ENCODE results near the gene ANAPC15. TPM values are rescaled to one million over a fixed set of nuclear protein-coding genes. Genes with fewer than 3 reads are reported as not detected.

The ANAPC15 gene
- total and polyA plus RNA-seq, 2 of the 13 experiments (the other 11 are each of a cell fraction or from before 2014, with no cell fraction given): 18.8 to 25.7 TPM

DNA sequence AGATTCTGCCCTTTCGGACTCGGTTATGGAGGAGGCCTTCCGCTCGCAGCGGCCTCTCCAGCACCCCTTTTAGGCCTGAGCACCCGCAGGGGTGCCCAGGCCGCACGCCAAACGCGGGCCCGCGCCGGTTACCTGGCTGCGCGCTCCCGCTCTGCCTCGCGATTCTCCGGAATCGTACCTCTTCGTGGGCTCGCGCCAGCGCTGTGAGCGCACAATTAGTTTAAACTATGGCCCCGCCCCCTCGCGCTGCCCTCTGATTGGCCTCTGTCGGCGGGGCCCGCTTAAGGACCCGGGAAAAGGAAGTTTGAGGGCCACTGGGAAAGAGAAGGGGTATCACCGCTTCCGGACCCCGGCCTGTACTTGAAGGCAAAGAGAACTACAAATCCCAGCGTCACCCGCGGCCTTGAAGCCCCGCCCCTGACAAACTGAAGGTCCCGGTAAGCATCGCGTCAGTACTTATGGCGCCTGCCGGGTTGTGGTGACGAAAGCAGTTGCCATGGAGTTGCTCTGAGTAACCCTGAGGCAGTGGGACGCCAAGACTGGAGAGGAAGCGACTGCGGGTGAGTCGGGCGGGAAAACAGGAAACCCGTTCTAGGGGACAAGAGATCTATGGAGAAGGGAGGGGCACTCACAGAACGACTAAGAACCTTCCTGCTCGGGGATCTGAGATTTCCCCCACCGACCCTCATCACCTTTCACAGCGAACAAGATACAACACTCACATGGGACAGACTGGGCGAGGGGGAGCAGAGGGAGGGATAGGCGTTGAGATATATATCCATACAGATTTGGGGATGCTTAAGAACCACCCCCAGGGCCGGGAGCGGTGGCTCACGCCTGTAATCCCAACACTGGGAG, 31.9 kb downstream of the ANAPC15 start, which contains the start of the genes LRRC51 and NUMA1:
TSS of gene LRRC51 (plus strand) at position 525 of the 858 bp plus-strand sequence. CDS start 8,234 bp downstream, outside the sequence.
TSS of gene NUMA1 (minus strand) at position 217 of the 858 bp plus-strand sequence. CDS start 44,599 bp downstream, outside the sequence.
- POLR2A ChIA-PET: interaction anchor here (0.9 to 2.7 kb wide), 2 partner anchors 13 to 40 kb away, joined by 4 to 9 read pairs; no protein-coding TSS in a partner anchor
- Histone ChIP-seq H4K20me1 (ENCODE audit: insufficient read depth, low read length) (no peaks in the 10 kb centered on the region), H3K79me2 (ENCODE audit: insufficient read depth, low read length) (peaks cover 40% of the 10 kb centered on the region), H3K4me1 (ENCODE audit: insufficient read depth, low read length) (peaks cover 24% of the 10 kb centered on the region), H2AFZ (ENCODE audit: low read length) (peak within 1 kb of the TSS; percentile 44), H3K4me3 (replicated peaks in 1 of 3; ENCODE audit: insufficient read depth in 1 of 3, low read depth in 2 of 3, low read length in 3 of 3) (peak within 1 kb of the TSS; percentile 71 to 92 (median 83)), H3K36me3 (replicated peaks in 1 of 2; ENCODE audit: control insufficient read depth in 1 of 2, insufficient read depth in 2 of 2, low read length in 2 of 2) (peaks cover 0 to 5% of the 10 kb centered on the region in 2 experiments; a peak in 2 of 5 replicates), H3K27ac (ENCODE audit: extremely low read length, insufficient read depth, low read length) (peak within 1 kb of the TSS; percentile 86), H3K4me2 (ENCODE audit: low read depth, low read length) (peak within 1 kb of the TSS; percentile 82), H3K27me3 (ENCODE audit: control insufficient read depth in 1 of 2, insufficient read depth in 2 of 2, low read length in 2 of 2) (no peaks in the 10 kb centered on the region; a peak in 1 of 5 replicates), H3K9ac (ENCODE audit: insufficient read depth, low read depth, low read length) (peak within 1 kb of the TSS; percentile 77), H3K9me3 (ENCODE audit: low read length) (no peaks in the 10 kb centered on the region)
- CTCF ChIA-PET (ENCODE audit: low intra/inter-chr PET ratio, low total read pairs): no interaction called here
- no TSS peak for BruUV-seq (replicated peaks)
- 5% methylated on average over 45 of the region's 60 CpGs for WGBS (ENCODE audit: low lambda C conversion rate)
- intact Hi-C loops (cut with micrococcal nuclease; ENCODE audit: unreplicated experiment): loop anchor here (1.0 to 2.0 kb wide), 2 partner anchors 22 to 39 kb away; partner anchors contain the start of gene LAMTOR1
- DNase-seq (ENCODE audit: low spot score): peak; percentile 99
- peak; percentile 98 for FAIRE-seq
- peak; percentile 97 for ATAC-seq
- in situ Hi-C loops (cut with HindIII; ENCODE audit: extremely low pct_ligation_motif_present, low pct_unique_long_range_greater_than_20kb): no loop called here
- TF ChIP-seq PHF5A (CRISPR knock-in tag; IDR thresholded peaks at IDR 0.05; ENCODE audit: low read depth, unreplicated experiment): no peak
- TF ChIP-seq GZF1 (CRISPR knock-in tag; IDR thresholded peaks at IDR 0.05): no peak; the same call in 1 of the 2 replicates
- TF ChIP-seq, protein P1, sequence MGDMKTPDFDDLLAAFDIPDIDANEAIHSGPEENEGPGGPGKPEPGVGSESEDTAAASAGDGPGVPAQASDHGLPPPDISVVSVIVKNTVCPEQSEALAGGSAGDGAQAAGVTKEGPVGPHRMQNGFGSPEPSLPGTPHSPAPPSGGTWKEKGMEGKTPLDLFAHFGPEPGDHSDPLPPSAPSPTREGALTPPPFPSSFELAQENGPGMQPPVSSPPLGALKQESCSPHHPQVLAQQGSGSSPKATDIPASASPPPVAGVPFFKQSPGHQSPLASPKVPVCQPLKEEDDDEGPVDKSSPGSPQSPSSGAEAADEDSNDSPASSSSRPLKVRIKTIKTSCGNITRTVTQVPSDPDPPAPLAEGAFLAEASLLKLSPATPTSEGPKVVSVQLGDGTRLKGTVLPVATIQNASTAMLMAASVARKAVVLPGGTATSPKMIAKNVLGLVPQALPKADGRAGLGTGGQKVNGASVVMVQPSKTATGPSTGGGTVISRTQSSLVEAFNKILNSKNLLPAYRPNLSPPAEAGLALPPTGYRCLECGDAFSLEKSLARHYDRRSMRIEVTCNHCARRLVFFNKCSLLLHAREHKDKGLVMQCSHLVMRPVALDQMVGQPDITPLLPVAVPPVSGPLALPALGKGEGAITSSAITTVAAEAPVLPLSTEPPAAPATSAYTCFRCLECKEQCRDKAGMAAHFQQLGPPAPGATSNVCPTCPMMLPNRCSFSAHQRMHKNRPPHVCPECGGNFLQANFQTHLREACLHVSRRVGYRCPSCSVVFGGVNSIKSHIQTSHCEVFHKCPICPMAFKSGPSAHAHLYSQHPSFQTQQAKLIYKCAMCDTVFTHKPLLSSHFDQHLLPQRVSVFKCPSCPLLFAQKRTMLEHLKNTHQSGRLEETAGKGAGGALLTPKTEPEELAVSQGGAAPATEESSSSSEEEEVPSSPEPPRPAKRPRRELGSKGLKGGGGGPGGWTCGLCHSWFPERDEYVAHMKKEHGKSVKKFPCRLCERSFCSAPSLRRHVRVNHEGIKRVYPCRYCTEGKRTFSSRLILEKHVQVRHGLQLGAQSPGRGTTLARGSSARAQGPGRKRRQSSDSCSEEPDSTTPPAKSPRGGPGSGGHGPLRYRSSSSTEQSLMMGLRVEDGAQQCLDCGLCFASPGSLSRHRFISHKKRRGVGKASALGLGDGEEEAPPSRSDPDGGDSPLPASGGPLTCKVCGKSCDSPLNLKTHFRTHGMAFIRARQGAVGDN (CRISPR knock-in tag; IDR thresholded peaks at IDR 0.05): peak; percentile 71
- TF ChIP-seq, protein P2, sequence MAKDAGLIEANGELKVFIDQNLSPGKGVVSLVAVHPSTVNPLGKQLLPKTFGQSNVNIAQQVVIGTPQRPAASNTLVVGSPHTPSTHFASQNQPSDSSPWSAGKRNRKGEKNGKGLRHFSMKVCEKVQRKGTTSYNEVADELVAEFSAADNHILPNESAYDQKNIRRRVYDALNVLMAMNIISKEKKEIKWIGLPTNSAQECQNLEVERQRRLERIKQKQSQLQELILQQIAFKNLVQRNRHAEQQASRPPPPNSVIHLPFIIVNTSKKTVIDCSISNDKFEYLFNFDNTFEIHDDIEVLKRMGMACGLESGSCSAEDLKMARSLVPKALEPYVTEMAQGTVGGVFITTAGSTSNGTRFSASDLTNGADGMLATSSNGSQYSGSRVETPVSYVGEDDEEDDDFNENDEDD (CRISPR knock-in tag; IDR thresholded peaks at IDR 0.05; ENCODE audit: borderline replicate concordance): peak; percentile 90
- no peak for TF ChIP-seq ZNF891 (CRISPR knock-in tag; IDR thresholded peaks at IDR 0.05)
- TF ChIP-seq KAT8 (CRISPR knock-in tag; IDR thresholded peaks at IDR 0.05): peak; percentile 88
- no peak for TF ChIP-seq ZFP36 (IDR thresholded peaks at IDR 0.05; ENCODE audit: borderline replicate concordance, low read depth, low read length, partially characterized antibody)
- TF ChIP-seq ZNF256 (CRISPR knock-in tag; conservative IDR thresholded peaks at IDR 0.05): no peak
- no peak for TF ChIP-seq SOX13 (IDR thresholded peaks at IDR 0.05)
- no peak for TF ChIP-seq SOX13 (CRISPR knock-in tag; conservative IDR thresholded peaks at IDR 0.05 in 1 of 2, IDR thresholded peaks at IDR 0.05 in 1 of 2)
- no peak for TF ChIP-seq FOXJ3 (CRISPR knock-in tag; IDR thresholded peaks at IDR 0.05; ENCODE audit: borderline replicate concordance)
- TF ChIP-seq, protein P3, sequence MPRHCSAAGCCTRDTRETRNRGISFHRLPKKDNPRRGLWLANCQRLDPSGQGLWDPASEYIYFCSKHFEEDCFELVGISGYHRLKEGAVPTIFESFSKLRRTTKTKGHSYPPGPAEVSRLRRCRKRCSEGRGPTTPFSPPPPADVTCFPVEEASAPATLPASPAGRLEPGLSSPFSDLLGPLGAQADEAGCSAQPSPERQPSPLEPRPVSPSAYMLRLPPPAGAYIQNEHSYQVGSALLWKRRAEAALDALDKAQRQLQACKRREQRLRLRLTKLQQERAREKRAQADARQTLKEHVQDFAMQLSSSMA (CRISPR knock-in tag; IDR thresholded peaks at IDR 0.05): no peak
- peak; percentile 20; the same call in 1 of the 2 replicates for TF ChIP-seq ERF (CRISPR knock-in tag; IDR thresholded peaks at IDR 0.05)
- TF ChIP-seq, protein P4, sequence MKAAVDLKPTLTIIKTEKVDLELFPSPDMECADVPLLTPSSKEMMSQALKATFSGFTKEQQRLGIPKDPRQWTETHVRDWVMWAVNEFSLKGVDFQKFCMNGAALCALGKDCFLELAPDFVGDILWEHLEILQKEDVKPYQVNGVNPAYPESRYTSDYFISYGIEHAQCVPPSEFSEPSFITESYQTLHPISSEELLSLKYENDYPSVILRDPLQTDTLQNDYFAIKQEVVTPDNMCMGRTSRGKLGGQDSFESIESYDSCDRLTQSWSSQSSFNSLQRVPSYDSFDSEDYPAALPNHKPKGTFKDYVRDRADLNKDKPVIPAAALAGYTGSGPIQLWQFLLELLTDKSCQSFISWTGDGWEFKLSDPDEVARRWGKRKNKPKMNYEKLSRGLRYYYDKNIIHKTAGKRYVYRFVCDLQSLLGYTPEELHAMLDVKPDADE (CRISPR knock-in tag; IDR thresholded peaks at IDR 0.05): no peak
- no peak for TF ChIP-seq CHCHD3 (CRISPR knock-in tag; IDR thresholded peaks at IDR 0.05)
- TF ChIP-seq MXD4 (CRISPR knock-in tag; IDR thresholded peaks at IDR 0.05): peak; percentile 67
